Measurements from ENCODE around the gene TMEM150B. TPM values are rescaled to one million over a fixed set of nuclear protein-coding genes. Genes with fewer than 3 reads are reported as not detected.

Gene TMEM150B
- total and polyA plus RNA-seq, 9 of the 15 experiments (the other 6 are each of a cell fraction or from before 2014, with no cell fraction given) = 0.47 to 1.3 (median 0.74) TPM; not detected in 2

GRCh38 chr19:55368701-55369563, 43.8 kb upstream of the TMEM150B start (continued):
- TF ChIP-seq ZBTB11 (CRISPR knock-in tag; IDR thresholded peaks at IDR 0.05) (no peak), ZNF12 (CRISPR knock-in tag; IDR thresholded peaks at IDR 0.05) (no peak), ZKSCAN1 (IDR thresholded peaks at IDR 0.05; ENCODE audit: low read depth, low read length) (no peak), RCOR1 (IDR thresholded peaks at IDR 0.05; ENCODE audit: borderline replicate concordance in 1 of 2, low read depth in 2 of 2, low read length in 2 of 2) (peak in 1 of 2 experiments; percentile 63; a peak in 2 of 4 replicates), ZNF175 (CRISPR knock-in tag; IDR thresholded peaks at IDR 0.05; ENCODE audit: low read depth) (no peak), DMBX1 (CRISPR knock-in tag; IDR thresholded peaks at IDR 0.05; ENCODE audit: borderline replicate concordance) (no peak), SIX5 (IDR thresholded peaks at IDR 0.05; ENCODE audit: borderline replicate concordance in 1 of 2, insufficient read depth in 1 of 2, low read depth in 1 of 2, low read length in 2 of 2) (no peak), ZNF217 (CRISPR knock-in tag; IDR thresholded peaks at IDR 0.05) (no peak), ZBTB7A (IDR thresholded peaks at IDR 0.05; ENCODE audit: borderline replicate concordance, control insufficient read depth, low read depth, low read length) (peak; percentile 74), ARHGAP35 (IDR thresholded peaks at IDR 0.05; ENCODE audit: partially characterized antibody) (no peak), ZNF239 (CRISPR knock-in tag; IDR thresholded peaks at IDR 0.05) (no peak), HINFP (tag; conservative IDR thresholded peaks at IDR 0.05; ENCODE audit: low read depth) (no peak), ZNF24 (IDR thresholded peaks at IDR 0.05) (no peak), MED1 (CRISPR knock-in tag; IDR thresholded peaks at IDR 0.05; ENCODE audit: borderline replicate concordance) (no peak), ZNF592 (IDR thresholded peaks at IDR 0.05) (no peak), MLX (CRISPR knock-in tag; conservative IDR thresholded peaks at IDR 0.05) (no peak)

Measured in K562 (cell line).